Coronary artery (tissue), 2 donors: Measurements from ENCODE around the gene CNPY1.

ENCODE experiments used
- DNase-seq: peaks from one replicate; pipeline ENCODE4 v3.0.0-alpha.2; 2017; ENCODE audit warnings: low spot score
- H3K27ac ChIP-seq, 2 donors: fragments of 200-600 bp; sonication (generic); one replicate each; pipeline ENCODE4 v1.5.1; 2016 to 2019
- H3K4me3 ChIP-seq: fragments of 200-600 bp; sonication (generic); 2 replicates; pipeline ENCODE4 v1.5.1; 2016; ENCODE audit warnings: mild to moderate bottlenecking, moderate library complexity
- CTCF ChIP-seq: fragments of 200-600 bp; sonication (generic); IDR thresholded peaks from one replicate; pipeline ENCODE4 v1.5.1; 2019; ENCODE audit warnings: antibody characterized with exemption

Gene CNPY1

GRCh38 chr7:155455776-155456737 lies 90.3 kb downstream of the CNPY1 start:
- TF ChIP-seq CTCF: no peak
- H3K4me3 ChIP-seq: peak overlapping the region; percentile 70
- H3K27ac ChIP-seq: no peak overlapping the region
- DNase-seq: no peak

GRCh38 chr7:155455132-155455693 lies 91.1 kb downstream of the CNPY1 start:
- Histone ChIP-seq H3K27ac (no peak overlapping the region), H3K4me3 (no peak overlapping the region)
- no peak for DNase-seq
- TF ChIP-seq CTCF: no peak

GRCh38 chr7:155454183-155455112 lies 91.9 kb downstream of the CNPY1 start:
- TF ChIP-seq CTCF: no peak
- Histone ChIP-seq H3K27ac (no peak overlapping the region), H3K4me3 (peak overlapping the region; percentile 35)
- no peak for DNase-seq

GRCh38 chr7:155453296-155454182 lies 92.8 kb downstream of the CNPY1 start:
- no peak overlapping the region for H3K27ac ChIP-seq
- H3K4me3 ChIP-seq: peak overlapping the region; percentile 35
- no peak for TF ChIP-seq CTCF
- no peak for DNase-seq

- Histone ChIP-seq H3K4me3 (no peak overlapping the region), H3K27ac (no peak overlapping the region)
- no peak for DNase-seq
- TF ChIP-seq CTCF: no peak
These were observed 93.7 kb downstream of the CNPY1 start for GRCh38 chr7:155452505-155453295.
